RPMI7951 (cell line): ENCODE data around the gene SLC35B2. TPM values are rescaled to one million over a fixed set of nuclear protein-coding genes. Genes with fewer than 3 reads are reported as not detected.

Experiments used
- DNase-seq: peaks from one replicate; pipeline ENCODE4 v3.0.0-alpha.2; 2012; ENCODE audit warnings: low read depth
- total RNA-seq: library from RNA; depleted of rRNA; stranded (reverse); fragments of >200 nt; shearing (Covaris generic); gene quantifications from 2 replicates; pipeline ENCODE4 v1.2.3, GENCODE V29; 2014

Gene SLC35B2
- total RNA-seq, 1 experiment from 2014 or later: 101 TPM

- DNase-seq: peak; percentile 43
Observed at GRCh38 chr6:44253307-44254101, 3.8 kb downstream of the SLC35B2 start.

GRCh38 chr6:44251576-44252524 lies 5.5 kb downstream of the SLC35B2 start:
- DNase-seq: no peak

- DNase-seq: no peak
Observed at GRCh38 chr6:44250718-44251123, 6.6 kb downstream of the SLC35B2 start.

- DNase-seq: no peak
Observed at GRCh38 chr6:44250067-44250717, 7.1 kb downstream of the SLC35B2 start.

GRCh38 chr6:44249082-44249748 lies 8.1 kb downstream of the SLC35B2 start:
- no peak for DNase-seq

- DNase-seq: no peak
Observed at GRCh38 chr6:44248579-44248978, 8.7 kb downstream of the SLC35B2 start.

GRCh38 chr6:44247338-44248302 lies 9.7 kb downstream of the SLC35B2 start:
- peak; percentile 66 for DNase-seq

- DNase-seq: peak; percentile 98
Observed at GRCh38 chr6:44246663-44247337, 10.5 kb downstream of the SLC35B2 start, which contains the start of gene HSP90AB1. Gene HSP90AB1 (plus strand): TSS chr6:44247101. CDS start chr6:44248630, 1,529 bp downstream.

GRCh38 chr6:44245912-44246662 lies 11.2 kb downstream of the SLC35B2 start:
- peak; percentile 84 for DNase-seq

GRCh38 chr6:44245391-44245911 lies 11.9 kb downstream of the SLC35B2 start:
- DNase-seq: no peak

- DNase-seq: no peak
Observed at GRCh38 chr6:44243345-44243744, 14.0 kb downstream of the SLC35B2 start.

- DNase-seq: no peak
Observed at GRCh38 chr6:44238687-44239350, 18.5 kb downstream of the SLC35B2 start.

- DNase-seq: peak; percentile 69
Observed at GRCh38 chr6:44237813-44238433, 19.4 kb downstream of the SLC35B2 start.

GRCh38 chr6:44237021-44237812 lies 20.1 kb downstream of the SLC35B2 start:
- peak; percentile 99 for DNase-seq

- DNase-seq: no peak
Observed at GRCh38 chr6:44235891-44236516, 21.3 kb downstream of the SLC35B2 start.

- no peak for DNase-seq
Observed at GRCh38 chr6:44235269-44235668, 22.1 kb downstream of the SLC35B2 start.
